NT2/D1 (cell line): Measurements from ENCODE around the gene CHMP4A.

ENCODE experiments used
- YY1 ChIP-seq: IDR thresholded peaks from 2 replicates; pipeline ENCODE4 v1.6.1; 2011; ENCODE audit not compliant: insufficient read length, insufficient read depth
- ZNF274 ChIP-seq: IDR thresholded peaks from 2 replicates; pipeline ENCODE4 v1.6.1; 2011; ENCODE audit warnings: mild to moderate bottlenecking, low read depth, low read length

DNA sequence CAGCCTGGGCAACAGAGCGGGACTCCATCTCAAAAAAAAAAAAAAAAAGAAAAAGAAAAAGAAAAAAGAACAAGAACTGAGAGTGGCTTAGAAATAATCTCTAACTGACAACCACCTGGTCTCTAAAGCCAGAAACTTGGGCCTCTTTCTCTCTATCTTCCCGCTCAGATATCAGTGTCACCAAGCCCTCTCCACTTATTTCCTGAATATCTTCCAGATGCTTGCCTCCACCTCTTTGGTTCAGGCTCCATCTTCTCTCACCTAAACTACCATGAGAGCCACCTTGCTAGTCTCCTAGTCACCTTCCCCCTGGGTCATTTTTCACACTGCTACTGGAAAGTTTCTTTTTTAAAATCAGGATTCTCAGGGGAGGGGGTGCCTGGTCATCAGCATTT is 16.2 kb downstream of the CHMP4A start:
- TF ChIP-seq ZNF274 (no peak), YY1 (no peak)
